Muscle of leg (tissue), 11 donors: ENCODE measurements around the gene REEP1. TPM values are rescaled to one million over a fixed set of nuclear protein-coding genes. Genes with fewer than 3 reads are reported as not detected.
"Not testable (repeated sequence)": the region's sequence is repeated elsewhere in the genome, so short reads cannot be mapped to it uniquely, and the experiment has no call there.

ENCODE experiments used
- DNase-seq: peaks from one replicate; pipeline ENCODE4 v3.0.0; 2013
- H3K27ac ChIP-seq: one replicate; pipeline ENCODE4 v1.5.1; 2013; ENCODE audit warnings: mild to moderate bottlenecking, low read length, control low read depth
- H3K27me3 ChIP-seq: one replicate; pipeline ENCODE4 v1.6.1; 2013; ENCODE audit warnings: low read length; ENCODE audit not compliant: control insufficient read depth, insufficient read depth
- H3K36me3 ChIP-seq: one replicate; pipeline ENCODE4 v1.6.1; 2013; ENCODE audit warnings: low read length; ENCODE audit not compliant: control insufficient read depth, insufficient read depth
- H3K4me1 ChIP-seq: one replicate; pipeline ENCODE4 v1.6.1; 2013; ENCODE audit warnings: low read length; ENCODE audit not compliant: control insufficient read depth, insufficient read depth
- H3K4me3 ChIP-seq: one replicate; pipeline ENCODE4 v1.5.1; 2013; ENCODE audit warnings: low read length, control low read depth
- H3K9me3 ChIP-seq: replicated peaks from 2 replicates; pipeline ENCODE4 v1.6.1; 2013; ENCODE audit warnings: low read depth, low read length; ENCODE audit not compliant: control insufficient read depth
- WGBS: methylation state at CpG from one replicate; pipeline ENCODE4 v1.1.5; 2013; ENCODE audit warnings: missing lambda C conversion rate; ENCODE audit not compliant: insufficient coverage; 5-methylcytosine and 5-hydroxymethylcytosine counted together
- polyA plus RNA-seq, 8 donors: library from polyadenylated mRNA; unstranded; fragments of 120-200 nt; gene quantifications; one replicate each; pipeline versions ENCODE4 v1.2.1 to v1.2.3, GENCODE V29; 2013; ENCODE audit warnings: inconsistent platforms in 1 of 8, low replicate concordance in 1 of 8; ENCODE audit not compliant: insufficient read length in 8 of 8, insufficient read depth in 1 of 8
- total RNA-seq: library from RNA; stranded (reverse); fragments of 120-200 nt; gene quantifications from one replicate; pipeline ENCODE4 v1.2.4, GENCODE V29; 2013

REEP1 gene
- total and polyA plus RNA-seq, 9 donors: 41.0 to 104 (median 54.9) TPM

- Histone ChIP-seq H3K36me3 (no peaks in the 10 kb centered on the region), H3K9me3 (no peaks in the 10 kb centered on the region), H3K4me1 (peaks cover 10% of the 10 kb centered on the region), H3K27me3 (peaks cover 3% of the 10 kb centered on the region), H3K4me3 (no peak overlapping the region), H3K27ac (no peak overlapping the region)
- no peak for DNase-seq
- WGBS: 100% methylated on average over 1 of the region's 2 CpGs
Observed at GRCh38 chr2:86350751-86351150, 13.3 kb upstream of the REEP1 start.

GRCh38 chr2:86347401-86347800, 10.0 kb upstream of the REEP1 start:
- Histone ChIP-seq H3K9me3 (no peaks in the 10 kb centered on the region), H3K27me3 (peaks cover 3% of the 10 kb centered on the region), H3K4me1 (peaks cover 4% of the 10 kb centered on the region), H3K36me3 (no peaks in the 10 kb centered on the region), H3K4me3 (no peak overlapping the region), H3K27ac (no peak overlapping the region)
- WGBS: 70% methylated on average over 4 of the region's 7 CpGs
- DNase-seq: no peak

- H3K9me3 ChIP-seq, DNase-seq, H3K4me1 ChIP-seq, H3K27ac ChIP-seq, H3K27me3 ChIP-seq, H3K4me3 ChIP-seq, H3K36me3 ChIP-seq: not testable (repeated sequence)
- WGBS: no CpG with 5 or more reads among the region's 6 CpGs
Observed at GRCh38 chr2:86345783-86346370, 8.5 kb upstream of the REEP1 start.

- H3K4me3 ChIP-seq: no peak overlapping the region
- no CpG with 5 or more reads among the region's 2 CpGs for WGBS
Observed at GRCh38 chr2:86344404-86344803, 7.0 kb upstream of the REEP1 start.

GRCh38 chr2:86342488-86342887, 5.1 kb upstream of the REEP1 start:
- Histone ChIP-seq H3K27ac (no peak overlapping the region), H3K9me3 (no peaks in the 10 kb centered on the region), H3K4me1 (peaks cover 6% of the 10 kb centered on the region), H3K4me3 (no peak overlapping the region), H3K36me3 (no peaks in the 10 kb centered on the region), H3K27me3 (peaks cover 20% of the 10 kb centered on the region)
- no CpG with 5 or more reads among the region's 1 CpG for WGBS
- DNase-seq: no peak

More at GRCh38 chr2:86344404-86344803, 7.0 kb upstream of the REEP1 start:
- H3K36me3 ChIP-seq: no peaks in the 10 kb centered on the region
- H3K27ac ChIP-seq: no peak overlapping the region
- H3K4me1 ChIP-seq: no peaks in the 10 kb centered on the region
- no peak for DNase-seq
- peaks cover 6% of the 10 kb centered on the region for H3K27me3 ChIP-seq
- no peaks in the 10 kb centered on the region for H3K9me3 ChIP-seq

GRCh38 chr2:86341470-86341869, 4.0 kb upstream of the REEP1 start:
- Histone ChIP-seq H3K4me1 (peaks cover 11% of the 10 kb centered on the region), H3K9me3 (no peaks in the 10 kb centered on the region), H3K36me3 (no peaks in the 10 kb centered on the region), H3K27me3 (peaks cover 25% of the 10 kb centered on the region), H3K4me3 (no peak overlapping the region), H3K27ac (no peak overlapping the region)
- DNase-seq: no peak

GRCh38 chr2:86338778-86339295, 1.4 kb upstream of the REEP1 start:
- Histone ChIP-seq H3K36me3 (no peaks in the 10 kb centered on the region), H3K4me1 (peaks cover 21% of the 10 kb centered on the region), H3K27ac (no peak overlapping the region), H3K27me3 (peaks cover 43% of the 10 kb centered on the region), H3K9me3 (no peaks in the 10 kb centered on the region), H3K4me3 (no peak overlapping the region)
- no peak for DNase-seq
- 54% methylated on average over 4 of the region's 10 CpGs for WGBS

- peak; percentile 7 for DNase-seq
- peaks cover 29% of the 10 kb centered on the region for H3K4me1 ChIP-seq
- peak overlapping the region; percentile 63 for H3K4me3 ChIP-seq
- no peaks in the 10 kb centered on the region for H3K36me3 ChIP-seq
- no peaks in the 10 kb centered on the region for H3K9me3 ChIP-seq
- under 1% methylated on average over 44 of the region's 45 CpGs for WGBS
- peak overlapping the region; percentile 80 for H3K27ac ChIP-seq
- peaks cover 44% of the 10 kb centered on the region for H3K27me3 ChIP-seq
Observed at GRCh38 chr2:86336675-86337243, 667 bp downstream of the REEP1 start.

- H3K4me1 ChIP-seq: peaks cover 29% of the 10 kb centered on the region
- DNase-seq: peak; percentile 30
- H3K27ac ChIP-seq: peak overlapping the region; percentile 80
- H3K4me3 ChIP-seq: peak overlapping the region; percentile 63
- H3K27me3 ChIP-seq: peaks cover 44% of the 10 kb centered on the region
- H3K36me3 ChIP-seq: no peaks in the 10 kb centered on the region
- H3K9me3 ChIP-seq: no peaks in the 10 kb centered on the region
- 30% methylated on average over 10 of the region's 15 CpGs for WGBS
Observed at GRCh38 chr2:86335865-86336674, 1.4 kb downstream of the REEP1 start.

GRCh38 chr2:86333378-86333777, 4.0 kb downstream of the REEP1 start:
- Histone ChIP-seq H3K36me3 (no peaks in the 10 kb centered on the region), H3K4me1 (peaks cover 29% of the 10 kb centered on the region), H3K4me3 (no peak overlapping the region), H3K27ac (no peak overlapping the region), H3K27me3 (peaks cover 31% of the 10 kb centered on the region), H3K9me3 (no peaks in the 10 kb centered on the region)
- DNase-seq: no peak
- 0% methylated on average over 1 of the region's 2 CpGs for WGBS
